Measurements from ENCODE around the gene ANKRD39. TPM values are rescaled to one million over a fixed set of nuclear protein-coding genes. Genes with fewer than 3 reads are reported as not detected.
"Not testable (repeated sequence)": the region's sequence is repeated elsewhere in the genome, so short reads cannot be mapped to it uniquely, and the experiment has no call there.

ANKRD39 gene
- total and polyA plus RNA-seq, 4 donors, result 10.0 to 20.5 (median 13.3) TPM

GRCh38 chr2:96809216-96809882, 48.5 kb downstream of the ANKRD39 start:
- H3K4me1 ChIP-seq (ENCODE audit: control insufficient read depth in 1 of 2, insufficient read depth in 2 of 2, low read length in 2 of 2), result no peaks in the 10 kb centered on the region
- no peaks in the 10 kb centered on the region for H3K27me3 ChIP-seq (ENCODE audit: control insufficient read depth in 1 of 2, insufficient read depth in 2 of 2, low read length in 1 of 2)
- H3K4me3 ChIP-seq (ENCODE audit: low read length in 2 of 2), result no peak overlapping the region
- DNase-seq (no peak), ATAC-seq (ENCODE audit: low FRiP score) (no peak)
- no peaks in the 10 kb centered on the region for H3K9me3 ChIP-seq (ENCODE audit: control insufficient read depth, low read length)
- H3K36me3 ChIP-seq (ENCODE audit: control insufficient read depth in 1 of 2, insufficient read depth in 2 of 2, low read length in 1 of 2), result peaks cover 0 to 4% of the 10 kb centered on the region in 2 donors
- H3K27ac ChIP-seq (ENCODE audit: low read depth in 1 of 2, low read length in 2 of 2), result no peak overlapping the region
- WGBS, 2 donors, result 80 to 87% methylated on average over 13 of the region's 13 CpGs
- intact Hi-C loops (cut with DNase I), result no loop called here

- Histone ChIP-seq H3K36me3 (ENCODE audit: control insufficient read depth in 1 of 2, insufficient read depth in 2 of 2, low read length in 1 of 2) (peaks cover 0 to 4% of the 10 kb centered on the region in 2 donors), H3K4me3 (ENCODE audit: low read length in 2 of 2) (no peak overlapping the region), H3K27me3 (ENCODE audit: control insufficient read depth in 1 of 2, insufficient read depth in 2 of 2, low read length in 1 of 2) (no peaks in the 10 kb centered on the region), H3K4me1 (ENCODE audit: control insufficient read depth in 1 of 2, insufficient read depth in 2 of 2, low read length in 2 of 2) (no peaks in the 10 kb centered on the region), H3K9me3 (ENCODE audit: control insufficient read depth, low read length) (no peaks in the 10 kb centered on the region), H3K27ac (ENCODE audit: low read depth in 1 of 2, low read length in 2 of 2) (no peak overlapping the region)
- peak in 1 of 2 donors; percentile 16 for DNase-seq
- ATAC-seq (ENCODE audit: low FRiP score), result no peak
- intact Hi-C loops (cut with DNase I), result no loop called here
- 68 to 72% methylated on average over 10 of the region's 10 CpGs for WGBS, 2 donors
These were observed 49.5 kb downstream of the ANKRD39 start for GRCh38 chr2:96808176-96808837.

GRCh38 chr2:96807127-96807471, 50.7 kb downstream of the ANKRD39 start:
- ATAC-seq (ENCODE audit: low FRiP score) (no peak), DNase-seq (peak in 1 of 2 donors; percentile 21)
- H3K4me3 ChIP-seq (ENCODE audit: low read length in 2 of 2), result no peak overlapping the region
- no peaks in the 10 kb centered on the region for H3K4me1 ChIP-seq (ENCODE audit: control insufficient read depth in 1 of 2, insufficient read depth in 2 of 2, low read length in 2 of 2)
- WGBS, 2 donors, result 96 to 97% methylated on average over 10 of the region's 10 CpGs
- no peak overlapping the region for H3K27ac ChIP-seq (ENCODE audit: low read depth in 1 of 2, low read length in 2 of 2)
- no peaks in the 10 kb centered on the region for H3K27me3 ChIP-seq (ENCODE audit: control insufficient read depth in 1 of 2, insufficient read depth in 2 of 2, low read length in 1 of 2)
- H3K9me3 ChIP-seq (ENCODE audit: control insufficient read depth, low read length), result no peaks in the 10 kb centered on the region
- intact Hi-C loops (cut with DNase I), result no loop called here
- peaks cover 0 to 4% of the 10 kb centered on the region in 2 donors for H3K36me3 ChIP-seq (ENCODE audit: control insufficient read depth in 1 of 2, insufficient read depth in 2 of 2, low read length in 1 of 2)

- H3K4me3 ChIP-seq (ENCODE audit: low read length in 2 of 2), result no peak overlapping the region
- no peaks in the 10 kb centered on the region for H3K9me3 ChIP-seq (ENCODE audit: control insufficient read depth, low read length)
- H3K36me3 ChIP-seq (ENCODE audit: control insufficient read depth in 1 of 2, insufficient read depth in 2 of 2, low read length in 1 of 2), result peaks cover 0 to 4% of the 10 kb centered on the region in 2 donors
- WGBS, 2 donors, result 94 to 96% methylated on average over 23 of the region's 23 CpGs
- ATAC-seq (ENCODE audit: low FRiP score) (no peak), DNase-seq (peak; percentile 26 to 47)
- intact Hi-C loops (cut with DNase I), result no loop called here
- H3K4me1 ChIP-seq (ENCODE audit: control insufficient read depth in 1 of 2, insufficient read depth in 2 of 2, low read length in 2 of 2), result no peaks in the 10 kb centered on the region
- H3K27me3 ChIP-seq (ENCODE audit: control insufficient read depth in 1 of 2, insufficient read depth in 2 of 2, low read length in 1 of 2), result no peaks in the 10 kb centered on the region
- no peak overlapping the region for H3K27ac ChIP-seq (ENCODE audit: low read depth in 1 of 2, low read length in 2 of 2)
These were observed 51.2 kb downstream of the ANKRD39 start for GRCh38 chr2:96806468-96807126.

GRCh38 chr2:96805946-96806345, 51.9 kb downstream of the ANKRD39 start:
- H3K27ac ChIP-seq (ENCODE audit: low read depth in 1 of 2, low read length in 2 of 2); intact Hi-C loops (cut with DNase I); H3K27me3 ChIP-seq (ENCODE audit: control insufficient read depth in 1 of 2, insufficient read depth in 2 of 2, low read length in 1 of 2); ATAC-seq (ENCODE audit: low FRiP score); H3K4me1 ChIP-seq (ENCODE audit: control insufficient read depth in 1 of 2, insufficient read depth in 2 of 2, low read length in 2 of 2); H3K36me3 ChIP-seq (ENCODE audit: control insufficient read depth in 1 of 2, insufficient read depth in 2 of 2, low read length in 1 of 2); H3K4me3 ChIP-seq (ENCODE audit: low read length in 2 of 2); H3K9me3 ChIP-seq (ENCODE audit: control insufficient read depth, low read length): not testable (repeated sequence)
- 90% methylated on average over 15 to 17 of the region's 20 CpGs for WGBS, 2 donors
- peak in 1 of 2 donors; percentile 42 for DNase-seq

- H3K9me3 ChIP-seq (ENCODE audit: control insufficient read depth, low read length), result no peaks in the 10 kb centered on the region
- ATAC-seq (ENCODE audit: low FRiP score) (no peak), DNase-seq (no peak)
- peaks cover 0 to 4% of the 10 kb centered on the region in 2 donors for H3K36me3 ChIP-seq (ENCODE audit: control insufficient read depth in 1 of 2, insufficient read depth in 2 of 2, low read length in 1 of 2)
- no peaks in the 10 kb centered on the region for H3K27me3 ChIP-seq (ENCODE audit: control insufficient read depth in 1 of 2, insufficient read depth in 2 of 2, low read length in 1 of 2)
- no peak overlapping the region for H3K4me3 ChIP-seq (ENCODE audit: low read length in 2 of 2)
- intact Hi-C loops (cut with DNase I), result loop anchor here in 1 of 2 donors (5.0 kb wide), 1 partner anchor 43 kb away; the partner anchor contains the start of gene CNNM4
- H3K27ac ChIP-seq (ENCODE audit: low read depth in 1 of 2, low read length in 2 of 2), result no peak overlapping the region
- H3K4me1 ChIP-seq (ENCODE audit: control insufficient read depth in 1 of 2, insufficient read depth in 2 of 2, low read length in 2 of 2), result no peaks in the 10 kb centered on the region
These were observed 52.8 kb downstream of the ANKRD39 start for GRCh38 chr2:96804986-96805385.

GRCh38 chr2:96802721-96803120, 55.1 kb downstream of the ANKRD39 start:
- no peak overlapping the region for H3K4me3 ChIP-seq (ENCODE audit: low read length in 2 of 2)
- no peaks in the 10 kb centered on the region for H3K27me3 ChIP-seq (ENCODE audit: control insufficient read depth in 1 of 2, insufficient read depth in 2 of 2, low read length in 1 of 2)
- H3K27ac ChIP-seq (ENCODE audit: low read depth in 1 of 2, low read length in 2 of 2), result no peak overlapping the region
- peaks cover 0 to 4% of the 10 kb centered on the region in 2 donors for H3K36me3 ChIP-seq (ENCODE audit: control insufficient read depth in 1 of 2, insufficient read depth in 2 of 2, low read length in 1 of 2)
- H3K4me1 ChIP-seq (ENCODE audit: control insufficient read depth in 1 of 2, insufficient read depth in 2 of 2, low read length in 2 of 2), result no peaks in the 10 kb centered on the region
- ATAC-seq (ENCODE audit: low FRiP score) (no peak), DNase-seq (peak in 1 of 2 donors; percentile 44)
- H3K9me3 ChIP-seq (ENCODE audit: control insufficient read depth, low read length), result no peaks in the 10 kb centered on the region
- 90 to 92% methylated on average over 7 of the region's 7 CpGs for WGBS, 2 donors
- intact Hi-C loops (cut with DNase I), result loop anchor here in 1 of 2 donors (5.0 kb wide), 1 partner anchor 40 kb away; the partner anchor contains the start of gene CNNM4

- 84% methylated on average over 10 of the region's 10 CpGs for WGBS, 2 donors
- DNase-seq (peak in 1 of 2 donors; percentile 55), ATAC-seq (ENCODE audit: low FRiP score) (no peak)
- H3K36me3 ChIP-seq (ENCODE audit: control insufficient read depth in 1 of 2, insufficient read depth in 2 of 2, low read length in 1 of 2), result peaks cover 0 to 6% of the 10 kb centered on the region in 2 donors
- H3K27me3 ChIP-seq (ENCODE audit: control insufficient read depth in 1 of 2, insufficient read depth in 2 of 2, low read length in 1 of 2), result no peaks in the 10 kb centered on the region
- intact Hi-C loops (cut with DNase I), result loop anchor here in 1 of 2 donors (5.0 kb wide), 1 partner anchor 40 kb away; the partner anchor contains the start of gene CNNM4
- H3K4me1 ChIP-seq (ENCODE audit: control insufficient read depth in 1 of 2, insufficient read depth in 2 of 2, low read length in 2 of 2), result no peaks in the 10 kb centered on the region
- no peaks in the 10 kb centered on the region for H3K9me3 ChIP-seq (ENCODE audit: control insufficient read depth, low read length)
- no peak overlapping the region for H3K27ac ChIP-seq (ENCODE audit: low read depth in 1 of 2, low read length in 2 of 2)
- no peak overlapping the region for H3K4me3 ChIP-seq (ENCODE audit: low read length in 2 of 2)
These were observed 55.8 kb downstream of the ANKRD39 start for GRCh38 chr2:96801786-96802595.
